Fibroblast of lung (primary cell): Measurements from ENCODE around the gene IGSF21.

ENCODE experiments used
- CTCF ChIP-seq, 2 donors: IDR thresholded peaks in 1 of 2; conservative IDR thresholded peaks in 1 of 2; 1 replicate in 1 of 2; 2 replicates in 1 of 2; pipeline ENCODE4 v1.5.1; 2011 to 2012; ENCODE audit warnings: low read length in 2 of 2, control low read depth in 1 of 2, inconsistent platforms in 1 of 2, low read depth in 1 of 2, mild to moderate bottlenecking in 1 of 2
- EZH2 ChIP-seq: IDR thresholded peaks from 2 replicates; pipeline ENCODE4 v1.5.1; 2012; ENCODE audit warnings: low read length, control low read depth, mild to moderate bottlenecking; ENCODE audit errors: missing control alignments

GRCh38 chr1:18144916-18145647 lies 37.5 kb downstream of the IGSF21 start:
- no peak for TF ChIP-seq CTCF (conservative IDR thresholded peaks at IDR 0.05 in 1 of 2, IDR thresholded peaks at IDR 0.05 in 1 of 2; ENCODE audit: low read depth in 1 of 2, low read length in 2 of 2)
- TF ChIP-seq EZH2, result no peak
